Mononuclear cell (primary cell): ENCODE data around the gene ATF1. TPM values are rescaled to one million over a fixed set of nuclear protein-coding genes. Genes with fewer than 3 reads are reported as not detected.

Experiments used
- H3K27me3 ChIP-seq: 2 replicates; pipeline ENCODE4 v1.6.0; 2011; ENCODE audit warnings: low read length, control low read depth; ENCODE audit not compliant: insufficient read depth
- H3K4me1 ChIP-seq: 2 replicates; pipeline ENCODE4 v1.5.1; 2011; ENCODE audit warnings: mild to moderate bottlenecking, low read length, control low read depth; ENCODE audit not compliant: insufficient read depth
- H3K4me3 ChIP-seq: 2 replicates; pipeline ENCODE4 v1.5.1; 2011; ENCODE audit warnings: mild to moderate bottlenecking, low read length, moderate library complexity
- H3K9me3 ChIP-seq: 2 replicates; pipeline ENCODE4 v1.5.1; 2011; ENCODE audit warnings: low read depth, mild to moderate bottlenecking, control low read depth, low read length
- total RNA-seq: library from RNA; depleted of rRNA; stranded (reverse); fragments of >200 nt; gene quantifications from one replicate; pipeline ENCODE4 v1.2.3, GENCODE V29; 2012

Gene ATF1
- 9.6 TPM for total RNA-seq

DNA sequence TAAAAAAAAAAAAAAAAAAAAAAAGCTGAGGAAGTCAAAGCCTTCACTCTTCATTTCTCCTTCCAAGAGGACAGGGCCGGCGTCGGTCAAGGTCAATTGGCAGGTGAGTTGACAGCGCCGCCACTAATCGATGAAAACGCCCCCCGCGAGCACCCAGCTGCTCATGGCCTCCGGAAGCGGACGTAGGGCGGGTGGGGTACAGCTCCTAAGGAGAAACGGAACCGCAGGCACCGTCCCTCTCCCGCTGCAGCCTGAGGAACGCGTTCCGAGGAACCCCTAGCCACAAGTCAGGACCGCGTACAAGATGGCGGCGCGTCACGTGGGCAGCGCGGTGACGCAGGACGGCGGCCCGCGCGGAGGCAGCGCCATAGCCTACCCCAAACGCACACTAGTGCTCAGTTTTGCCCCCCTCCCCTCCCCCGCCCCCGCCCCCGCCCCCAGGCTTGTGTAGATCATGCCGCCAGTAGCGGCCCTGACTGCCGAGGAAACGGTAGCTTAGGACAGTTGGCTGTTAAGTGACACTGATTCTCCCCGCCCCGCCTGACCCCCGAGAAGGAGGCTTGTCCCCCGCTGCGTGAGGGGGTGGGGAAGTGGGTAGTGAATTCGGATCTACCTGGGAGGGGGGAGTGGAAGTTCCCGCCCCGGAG, at the start of gene ATF1:
TSS of gene ATF1 (plus strand) at position 463 of the 647 bp plus-strand sequence. CDS start 16,045 bp downstream, outside the sequence.
- peaks cover 43% of the 10 kb centered on the region for H3K4me1 ChIP-seq
- no peaks in the 10 kb centered on the region for H3K9me3 ChIP-seq

DNA sequence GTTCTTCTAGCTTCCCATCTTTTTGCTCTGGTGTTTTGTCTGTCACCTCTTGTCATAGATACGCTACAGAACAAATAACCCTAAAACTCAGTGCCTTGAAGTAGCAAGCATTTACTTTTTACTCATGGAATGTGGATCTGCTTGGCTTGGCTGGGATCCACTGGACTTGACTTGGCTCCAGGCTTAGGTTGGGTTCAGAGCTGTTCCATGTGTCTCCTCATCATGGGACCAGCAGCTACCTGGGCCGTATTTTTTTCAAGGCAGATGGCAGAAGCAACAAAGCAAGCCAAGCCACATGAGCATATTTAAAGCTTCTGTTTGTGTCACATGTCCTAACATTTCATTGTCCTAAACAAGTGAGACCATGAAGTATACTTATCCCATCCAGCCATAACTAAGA, 48.7 kb upstream of the ATF1 start:
- Histone ChIP-seq H3K4me1 (no peaks in the 10 kb centered on the region), H3K9me3 (no peaks in the 10 kb centered on the region), H3K4me3 (no peak overlapping the region), H3K27me3 (no peaks in the 10 kb centered on the region)

More for the DNA sequence above, at the start of gene ATF1:
- Histone ChIP-seq H3K4me3 (peak within 1 kb of the TSS; percentile 94), H3K27me3 (no peaks in the 10 kb centered on the region)

DNA sequence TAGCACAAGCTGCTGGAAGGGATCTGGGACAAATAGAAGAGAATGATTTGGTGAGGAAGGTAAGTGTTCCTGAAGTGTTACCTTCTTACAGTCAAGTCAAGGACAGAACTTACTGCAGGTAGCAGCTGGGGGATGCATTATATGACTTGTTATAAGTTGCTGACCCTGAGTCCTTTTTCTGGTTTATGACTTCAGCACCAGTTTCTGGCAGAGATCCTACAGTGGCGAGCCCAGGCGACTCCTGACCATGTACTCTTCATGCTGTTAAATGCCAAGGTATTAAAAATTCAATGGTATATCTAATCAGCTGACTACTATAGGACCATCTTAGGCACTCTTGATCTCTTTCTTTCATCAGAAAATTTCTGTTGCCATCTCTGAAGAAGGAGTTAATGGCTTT, 45.1 kb upstream of the ATF1 start:
- Histone ChIP-seq H3K4me3 (no peak overlapping the region), H3K9me3 (no peaks in the 10 kb centered on the region), H3K27me3 (no peaks in the 10 kb centered on the region), H3K4me1 (no peaks in the 10 kb centered on the region)

- no peak overlapping the region for H3K4me3 ChIP-seq
- no peaks in the 10 kb centered on the region for H3K9me3 ChIP-seq
- H3K27me3 ChIP-seq: no peaks in the 10 kb centered on the region
- H3K4me1 ChIP-seq: no peaks in the 10 kb centered on the region
Measured at GRCh38 chr12:50720085-50720484, 43.8 kb upstream of the ATF1 start.

GRCh38 chr12:50720501-50720900, 43.4 kb upstream of the ATF1 start:
- H3K27me3 ChIP-seq: no peaks in the 10 kb centered on the region
- H3K4me3 ChIP-seq: no peak overlapping the region
- no peaks in the 10 kb centered on the region for H3K4me1 ChIP-seq
- no peaks in the 10 kb centered on the region for H3K9me3 ChIP-seq

GRCh38 chr12:50723865-50724264, 40.0 kb upstream of the ATF1 start:
- Histone ChIP-seq H3K4me1 (no peaks in the 10 kb centered on the region), H3K4me3 (no peak overlapping the region), H3K9me3 (no peaks in the 10 kb centered on the region), H3K27me3 (no peaks in the 10 kb centered on the region)

DNA sequence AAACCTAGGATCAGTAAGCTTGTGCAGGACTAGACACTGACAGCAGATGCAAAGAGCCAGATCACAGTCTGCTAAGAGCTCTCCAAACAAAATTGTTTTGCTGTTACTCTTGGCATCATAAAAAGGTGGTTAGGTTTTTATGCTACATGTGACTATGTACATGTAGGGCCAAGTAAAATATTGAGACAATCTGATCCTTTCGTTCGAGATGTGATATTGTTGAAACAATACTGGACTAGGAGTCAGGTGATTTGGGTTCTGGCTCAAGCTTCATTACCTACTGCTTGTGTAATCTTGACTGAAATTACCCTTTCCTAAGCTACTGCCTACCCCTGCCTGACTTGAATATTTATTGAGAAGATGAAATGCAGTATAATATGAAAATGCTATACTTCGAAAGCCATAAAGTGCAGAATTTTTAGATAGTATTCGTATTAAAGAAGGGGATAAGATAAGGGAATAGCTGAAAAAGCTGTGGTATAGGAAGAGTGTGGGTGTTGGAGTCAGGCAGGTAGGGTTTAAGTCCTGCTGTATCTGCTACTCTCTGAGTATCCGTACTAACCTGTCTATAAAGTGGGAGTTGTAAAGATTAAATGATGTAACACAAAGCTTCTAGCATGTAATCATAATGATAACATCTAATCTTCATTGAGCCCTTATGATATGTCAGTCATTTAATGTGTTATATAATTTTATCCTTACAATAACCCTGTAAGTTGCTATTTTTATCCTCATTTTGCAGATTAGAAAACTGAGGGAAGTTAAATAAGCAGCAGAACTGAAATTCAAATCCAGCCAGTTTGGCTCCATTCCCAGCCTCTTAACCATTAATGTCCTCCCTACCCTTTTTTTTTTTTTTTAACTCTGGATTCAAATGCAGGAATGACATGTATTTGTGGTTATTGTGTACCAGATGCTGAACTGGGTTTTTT, 38.6 kb upstream of the ATF1 start:
- Histone ChIP-seq H3K4me3 (no peak overlapping the region), H3K9me3 (no peaks in the 10 kb centered on the region), H3K27me3 (no peaks in the 10 kb centered on the region), H3K4me1 (no peaks in the 10 kb centered on the region)

GRCh38 chr12:50727466-50727865, 36.4 kb upstream of the ATF1 start:
- no peaks in the 10 kb centered on the region for H3K9me3 ChIP-seq
- no peaks in the 10 kb centered on the region for H3K27me3 ChIP-seq
- H3K4me1 ChIP-seq: no peaks in the 10 kb centered on the region
- no peak overlapping the region for H3K4me3 ChIP-seq

- Histone ChIP-seq H3K4me3 (no peak overlapping the region), H3K27me3 (no peaks in the 10 kb centered on the region), H3K9me3 (no peaks in the 10 kb centered on the region), H3K4me1 (no peaks in the 10 kb centered on the region)
Measured at GRCh38 chr12:50728417-50728816, 35.5 kb upstream of the ATF1 start.

GRCh38 chr12:50728841-50729240, 35.1 kb upstream of the ATF1 start:
- no peaks in the 10 kb centered on the region for H3K9me3 ChIP-seq
- H3K27me3 ChIP-seq: no peaks in the 10 kb centered on the region
- no peak overlapping the region for H3K4me3 ChIP-seq
- no peaks in the 10 kb centered on the region for H3K4me1 ChIP-seq

GRCh38 chr12:50732591-50732990, 31.3 kb upstream of the ATF1 start:
- Histone ChIP-seq H3K9me3 (no peaks in the 10 kb centered on the region), H3K27me3 (no peaks in the 10 kb centered on the region), H3K4me3 (no peak overlapping the region), H3K4me1 (no peaks in the 10 kb centered on the region)

DNA sequence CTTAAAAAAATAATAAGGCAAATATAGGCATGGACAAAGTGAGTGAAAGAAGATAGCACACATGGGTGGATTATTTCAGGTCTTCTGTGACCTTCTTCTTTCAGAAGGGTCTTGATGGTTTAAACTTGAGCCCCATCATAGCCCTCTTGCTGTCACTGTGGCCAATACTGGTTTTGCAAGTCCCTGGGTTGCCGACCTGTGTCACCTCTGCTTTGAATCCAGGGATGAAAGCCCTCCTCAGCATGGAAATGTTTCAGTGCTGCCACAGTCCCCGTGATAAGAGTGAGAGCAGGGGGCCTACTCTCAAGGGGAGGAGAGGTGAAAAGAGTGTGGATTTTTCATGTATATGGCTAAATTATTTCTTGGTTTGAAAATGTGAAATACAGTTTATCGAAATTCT, 30.2 kb upstream of the ATF1 start:
- Histone ChIP-seq H3K4me1 (no peaks in the 10 kb centered on the region), H3K9me3 (no peaks in the 10 kb centered on the region), H3K4me3 (no peak overlapping the region), H3K27me3 (no peaks in the 10 kb centered on the region)

DNA sequence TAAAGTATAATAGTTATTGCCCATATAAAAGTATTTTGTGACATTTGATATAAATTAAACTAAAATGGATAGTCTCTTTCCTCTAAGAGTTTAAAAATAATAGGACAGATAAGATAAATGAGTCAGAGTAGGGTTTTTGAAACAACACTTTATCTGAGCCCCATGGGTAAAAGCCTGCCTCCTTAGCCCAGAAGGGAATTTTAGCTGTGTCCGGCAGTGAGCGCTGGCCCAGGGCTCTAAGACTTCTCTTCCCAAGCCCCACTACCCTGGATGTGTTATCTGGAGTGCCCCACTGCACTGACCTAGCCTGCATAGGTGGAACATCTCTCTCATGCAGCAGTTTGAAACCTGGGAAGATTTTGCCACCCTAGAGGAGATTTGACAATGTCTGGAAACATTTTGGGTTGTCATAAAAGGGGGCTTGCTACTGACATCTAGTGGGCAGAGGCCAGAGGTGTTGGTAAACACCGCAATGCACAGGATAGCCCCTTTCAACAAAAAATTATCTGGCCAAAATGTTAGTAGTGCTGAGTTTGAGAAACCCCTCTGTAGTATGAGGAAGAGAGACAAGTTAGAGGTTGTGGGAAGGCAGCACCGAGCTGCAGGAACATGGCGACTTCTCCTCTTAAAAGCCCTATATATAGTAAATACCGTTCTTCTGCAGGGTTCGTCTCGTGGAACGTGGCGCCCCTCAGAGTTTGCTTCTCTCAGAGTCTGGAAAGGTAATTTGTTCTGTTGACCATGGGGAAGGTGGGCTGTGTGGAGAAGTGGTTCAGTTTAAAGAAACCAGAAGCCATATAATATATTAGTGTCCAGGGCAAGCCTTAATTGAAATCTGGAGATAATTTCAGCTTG, 29.3 kb upstream of the ATF1 start:
- H3K4me3 ChIP-seq: no peak overlapping the region
- H3K4me1 ChIP-seq: no peaks in the 10 kb centered on the region
- H3K9me3 ChIP-seq: no peaks in the 10 kb centered on the region
- H3K27me3 ChIP-seq: no peaks in the 10 kb centered on the region

GRCh38 chr12:50739611-50740010, 24.3 kb upstream of the ATF1 start:
- H3K27me3 ChIP-seq: no peaks in the 10 kb centered on the region
- no peaks in the 10 kb centered on the region for H3K4me1 ChIP-seq
- H3K4me3 ChIP-seq: no peak overlapping the region
- no peaks in the 10 kb centered on the region for H3K9me3 ChIP-seq

DNA sequence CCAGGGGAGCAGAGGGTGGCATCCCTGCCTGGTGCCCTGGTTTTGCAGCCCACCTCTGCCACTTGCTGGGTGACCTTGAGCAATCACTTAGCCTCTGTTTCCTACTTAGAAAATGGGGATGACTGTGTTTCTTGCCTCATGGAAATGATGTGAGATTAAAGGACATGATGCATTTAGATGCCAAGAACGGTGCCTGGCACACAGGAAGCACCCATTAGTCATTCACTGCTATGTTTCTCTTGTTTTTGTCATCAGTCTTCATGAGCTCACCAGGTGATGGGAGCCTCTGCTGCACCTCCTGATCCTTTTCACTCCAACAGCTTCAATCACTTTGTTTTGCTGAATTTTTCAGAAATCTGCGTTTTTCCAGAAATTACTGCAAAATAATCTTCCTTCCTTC, 23.6 kb upstream of the ATF1 start:
- Histone ChIP-seq H3K27me3 (no peaks in the 10 kb centered on the region), H3K9me3 (no peaks in the 10 kb centered on the region), H3K4me1 (peaks cover 3% of the 10 kb centered on the region), H3K4me3 (no peak overlapping the region)
